Fibroblast of lung (primary cell): ENCODE measurements around the gene BABAM2.

Source experiments
- EZH2 ChIP-seq: IDR thresholded peaks from 2 replicates; pipeline ENCODE4 v1.5.1; 2012; ENCODE audit warnings: low read length, control low read depth, mild to moderate bottlenecking; ENCODE audit errors: missing control alignments
- TF ChIP-seq, protein P1 (sequence below), 2 donors: IDR thresholded peaks in 1 of 2; conservative IDR thresholded peaks in 1 of 2; 1 replicate in 1 of 2; 2 replicates in 1 of 2; pipeline ENCODE4 v1.5.1; 2011 to 2012; ENCODE audit warnings: low read length in 2 of 2, control low read depth in 1 of 2, inconsistent platforms in 1 of 2, low read depth in 1 of 2, mild to moderate bottlenecking in 1 of 2

DNA sequence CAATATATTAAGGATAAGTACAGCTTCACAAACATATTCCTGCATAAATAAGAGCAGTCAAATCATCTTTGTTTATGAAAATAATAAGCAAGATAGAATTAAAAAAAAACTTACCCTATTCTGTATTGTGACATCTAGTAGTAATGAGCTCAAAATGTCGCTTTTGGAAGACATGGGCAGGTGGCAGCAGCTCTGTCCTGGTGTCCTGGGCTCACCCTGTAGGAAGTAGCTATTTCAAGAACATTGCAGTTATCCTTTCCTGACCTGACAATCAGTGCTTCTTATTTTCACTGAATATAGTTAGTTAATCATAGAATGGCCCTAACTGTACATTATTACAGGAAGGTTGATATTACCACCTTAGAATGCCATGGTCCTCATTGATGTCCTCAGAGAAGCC lies 229.1 kb downstream of the BABAM2 start:
- TF ChIP-seq, protein P1, sequence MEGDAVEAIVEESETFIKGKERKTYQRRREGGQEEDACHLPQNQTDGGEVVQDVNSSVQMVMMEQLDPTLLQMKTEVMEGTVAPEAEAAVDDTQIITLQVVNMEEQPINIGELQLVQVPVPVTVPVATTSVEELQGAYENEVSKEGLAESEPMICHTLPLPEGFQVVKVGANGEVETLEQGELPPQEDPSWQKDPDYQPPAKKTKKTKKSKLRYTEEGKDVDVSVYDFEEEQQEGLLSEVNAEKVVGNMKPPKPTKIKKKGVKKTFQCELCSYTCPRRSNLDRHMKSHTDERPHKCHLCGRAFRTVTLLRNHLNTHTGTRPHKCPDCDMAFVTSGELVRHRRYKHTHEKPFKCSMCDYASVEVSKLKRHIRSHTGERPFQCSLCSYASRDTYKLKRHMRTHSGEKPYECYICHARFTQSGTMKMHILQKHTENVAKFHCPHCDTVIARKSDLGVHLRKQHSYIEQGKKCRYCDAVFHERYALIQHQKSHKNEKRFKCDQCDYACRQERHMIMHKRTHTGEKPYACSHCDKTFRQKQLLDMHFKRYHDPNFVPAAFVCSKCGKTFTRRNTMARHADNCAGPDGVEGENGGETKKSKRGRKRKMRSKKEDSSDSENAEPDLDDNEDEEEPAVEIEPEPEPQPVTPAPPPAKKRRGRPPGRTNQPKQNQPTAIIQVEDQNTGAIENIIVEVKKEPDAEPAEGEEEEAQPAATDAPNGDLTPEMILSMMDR (conservative IDR thresholded peaks at IDR 0.05 in 1 of 2, IDR thresholded peaks at IDR 0.05 in 1 of 2; ENCODE audit: low read depth in 1 of 2, low read length in 2 of 2) = no peak
- TF ChIP-seq EZH2 = no peak
